Breast epithelium (tissue), 4 donors: ENCODE measurements around the gene AGAP9. TPM values are rescaled to one million over a fixed set of nuclear protein-coding genes. Genes with fewer than 3 reads are reported as not detected.
"Not testable (repeated sequence)": the region's sequence is repeated elsewhere in the genome, so short reads cannot be mapped to it uniquely, and the experiment has no call there.

Experiments used
- DNase-seq, 2 donors: peaks; one replicate each; pipeline ENCODE4 v3.0.0-alpha.2; 2019; ENCODE audit warnings: low spot score in 2 of 2
- H3K27ac ChIP-seq, 2 donors: fragments of 200-600 bp; sonication (generic) in 1 of 2; one replicate each; pipeline ENCODE4 v1.5.1; 2016 to 2019; ENCODE audit warnings: mild to moderate bottlenecking in 1 of 2
- H3K27me3 ChIP-seq, 2 donors: fragments of 200-600 bp; sonication (generic) in 1 of 2; one replicate each; pipeline versions ENCODE4 v1.5.1 to v1.6.0; 2017 to 2019; ENCODE audit warnings: control low read depth in 1 of 2, mild to moderate bottlenecking in 1 of 2
- H3K36me3 ChIP-seq: fragments of 200-600 bp; one replicate; pipeline ENCODE4 v1.5.1; 2019
- H3K4me1 ChIP-seq, 2 donors: fragments of 200-600 bp; sonication (generic); one replicate each; pipeline ENCODE4 v1.5.1; 2016 to 2019; ENCODE audit warnings: control low read depth in 1 of 2
- H3K4me3 ChIP-seq, 3 donors: fragments of 200-600 bp; sonication (generic); 1 replicate in 2 of 3; 2 replicates in 1 of 3; pipeline ENCODE4 v1.5.1; 2016 to 2019; ENCODE audit warnings: mild to moderate bottlenecking in 3 of 3, moderate library complexity in 2 of 3
- H3K9me3 ChIP-seq, 2 donors: fragments of 200-600 bp; sonication (generic) in 1 of 2; one replicate each; pipeline ENCODE4 v1.5.1; 2016 to 2019; ENCODE audit warnings: control low read depth in 1 of 2
- POLR2AphosphoS5 ChIP-seq, 3 donors: sonication (generic); formaldehyde crosslinking; IDR thresholded peaks; one replicate each; pipeline ENCODE4 v1.6.1; 2017; ENCODE audit warnings: antibody characterized with exemption in 3 of 3
- intact Hi-C: fragments of 100-400 bp; cut with DNase I; formaldehyde crosslinking; loops from one replicate; pipeline ENCODE4 v1.15.1; 2023; ENCODE audit warnings: low total_unique reads
- total RNA-seq, 3 donors: library from RNA; depleted of rRNA; stranded (reverse); fragments of >200 nt; gene quantifications; one replicate each; pipeline ENCODE4 v1.1.0, GENCODE V29; 2016

The AGAP9 gene
- total RNA-seq, 3 donors from 2014 or later = 5.8 to 21.0 (median 6.0) TPM

GRCh38 chr10:47553860-47554247 lies 30.4 kb upstream of the AGAP9 start:
- DNase-seq, intact Hi-C loops: not testable (repeated sequence)

GRCh38 chr10:47553214-47553859 lies 29.9 kb upstream of the AGAP9 start:
- Histone ChIP-seq H3K27ac (peak overlapping the region; percentile 68 to 86), H3K4me3 (peak overlapping the region; percentile 54 to 75 (median 62))
- intact Hi-C loops, H3K27me3 ChIP-seq, H3K36me3 ChIP-seq, H3K4me1 ChIP-seq, H3K9me3 ChIP-seq: not testable (repeated sequence)
- peak; percentile 55 to 86 for DNase-seq
- TF ChIP-seq POLR2AphosphoS5 (IDR thresholded peaks at IDR 0.05) = peak in 2 of 3 donors; percentile 19 to 27

More at GRCh38 chr10:47553860-47554247, 30.4 kb upstream of the AGAP9 start:
- Histone ChIP-seq H3K4me3 (peak overlapping the region; percentile 45 to 75 (median 54)), H3K27ac (peak overlapping the region in 1 of 2 donors; percentile 86)
- H3K27me3 ChIP-seq, H3K4me1 ChIP-seq, H3K36me3 ChIP-seq, H3K9me3 ChIP-seq: not testable (repeated sequence)

- H3K36me3 ChIP-seq, H3K27me3 ChIP-seq, H3K9me3 ChIP-seq, intact Hi-C loops, H3K4me1 ChIP-seq: not testable (repeated sequence)
- peak overlapping the region; percentile 68 to 86 for H3K27ac ChIP-seq
- DNase-seq = peak in 1 of 2 donors; percentile 29
- H3K4me3 ChIP-seq = peak overlapping the region; percentile 54 to 75 (median 62)
Measured at GRCh38 chr10:47552719-47553118, 29.3 kb upstream of the AGAP9 start.

- intact Hi-C loops, DNase-seq, H3K27ac ChIP-seq: not testable (repeated sequence)
Measured at GRCh38 chr10:47547286-47547685, 23.8 kb upstream of the AGAP9 start.

GRCh38 chr10:47536430-47536829 lies 13.0 kb upstream of the AGAP9 start:
- intact Hi-C loops, H3K4me3 ChIP-seq, H3K27me3 ChIP-seq, DNase-seq, H3K9me3 ChIP-seq, H3K4me1 ChIP-seq, H3K27ac ChIP-seq, H3K36me3 ChIP-seq: not testable (repeated sequence)

More at GRCh38 chr10:47547286-47547685, 23.8 kb upstream of the AGAP9 start:
- H3K4me3 ChIP-seq, H3K27me3 ChIP-seq, H3K36me3 ChIP-seq, H3K4me1 ChIP-seq, H3K9me3 ChIP-seq: not testable (repeated sequence)

GRCh38 chr10:47502313-47502712 lies 21.1 kb downstream of the AGAP9 start:
- H3K36me3 ChIP-seq, H3K27ac ChIP-seq, intact Hi-C loops, H3K27me3 ChIP-seq, DNase-seq, H3K4me3 ChIP-seq, H3K9me3 ChIP-seq, H3K4me1 ChIP-seq: not testable (repeated sequence)

GRCh38 chr10:47494226-47494625 lies 29.2 kb downstream of the AGAP9 start:
- H3K27ac ChIP-seq, H3K4me1 ChIP-seq, intact Hi-C loops, DNase-seq, H3K4me3 ChIP-seq, H3K9me3 ChIP-seq, H3K36me3 ChIP-seq, H3K27me3 ChIP-seq: not testable (repeated sequence)

- DNase-seq, intact Hi-C loops, H3K4me1 ChIP-seq, H3K27me3 ChIP-seq, H3K4me3 ChIP-seq, H3K36me3 ChIP-seq, H3K9me3 ChIP-seq, H3K27ac ChIP-seq: not testable (repeated sequence)
Measured at GRCh38 chr10:47491600-47491999, 31.8 kb downstream of the AGAP9 start, which contains the start of gene FAM25G. FAM25G (minus strand) TSS chr10:47491700; CDS start chr10:47491674, 26 bp downstream.

GRCh38 chr10:47489630-47490029 lies 33.8 kb downstream of the AGAP9 start:
- H3K9me3 ChIP-seq, H3K4me3 ChIP-seq, H3K27ac ChIP-seq, intact Hi-C loops, H3K27me3 ChIP-seq, H3K4me1 ChIP-seq, DNase-seq, H3K36me3 ChIP-seq: not testable (repeated sequence)

- H3K36me3 ChIP-seq, intact Hi-C loops, DNase-seq, H3K9me3 ChIP-seq, H3K27me3 ChIP-seq, H3K27ac ChIP-seq, H3K4me1 ChIP-seq, H3K4me3 ChIP-seq: not testable (repeated sequence)
Measured at GRCh38 chr10:47485943-47486342, 37.5 kb downstream of the AGAP9 start.

GRCh38 chr10:47484786-47485185 lies 38.7 kb downstream of the AGAP9 start:
- H3K4me1 ChIP-seq, H3K4me3 ChIP-seq, H3K36me3 ChIP-seq, DNase-seq, intact Hi-C loops, H3K9me3 ChIP-seq, H3K27ac ChIP-seq, H3K27me3 ChIP-seq: not testable (repeated sequence)

- H3K27ac ChIP-seq, intact Hi-C loops, H3K4me3 ChIP-seq, H3K9me3 ChIP-seq, H3K36me3 ChIP-seq, H3K27me3 ChIP-seq, DNase-seq, H3K4me1 ChIP-seq: not testable (repeated sequence)
Measured at GRCh38 chr10:47483923-47484322, 39.5 kb downstream of the AGAP9 start, which contains the start of gene ANXA8. ANXA8 (minus strand) TSS chr10:47484115; CDS start chr10:47483933, 182 bp downstream.

GRCh38 chr10:47482367-47482766 lies 41.1 kb downstream of the AGAP9 start:
- H3K27me3 ChIP-seq, DNase-seq, H3K4me3 ChIP-seq, intact Hi-C loops, H3K4me1 ChIP-seq, H3K36me3 ChIP-seq, H3K27ac ChIP-seq, H3K9me3 ChIP-seq: not testable (repeated sequence)

- intact Hi-C loops, H3K27me3 ChIP-seq, H3K27ac ChIP-seq, H3K4me3 ChIP-seq, H3K36me3 ChIP-seq, DNase-seq, H3K4me1 ChIP-seq, H3K9me3 ChIP-seq: not testable (repeated sequence)
Measured at GRCh38 chr10:47481768-47482181, 41.7 kb downstream of the AGAP9 start.
